GM21529 (cell line): ENCODE measurements around the gene WDPCP.
"Not testable (repeated sequence)": the region's sequence is repeated elsewhere in the genome, so short reads cannot be mapped to it uniquely, and the experiment has no call there.

Source experiments
- ATAC-seq: cut with Tn5 transposase; IDR thresholded peaks from one replicate; pipeline ENCODE4 v1.9.1; 2021; ENCODE audit not compliant: unreplicated experiment

WDPCP gene

GRCh38 chr2:63544017-63544627 is 44.2 kb downstream of the WDPCP start:
- ATAC-seq = no peak

GRCh38 chr2:63539416-63540162 is 48.7 kb downstream of the WDPCP start:
- no peak for ATAC-seq

- no peak for ATAC-seq
Observed at GRCh38 chr2:63538390-63538789, 49.9 kb downstream of the WDPCP start.

- no peak for ATAC-seq
Observed at GRCh38 chr2:63537306-63537705, 51.0 kb downstream of the WDPCP start.

- no peak for ATAC-seq
Observed at GRCh38 chr2:63530704-63531279, 57.5 kb downstream of the WDPCP start.

GRCh38 chr2:63525905-63526304 is 62.4 kb downstream of the WDPCP start:
- no peak for ATAC-seq

GRCh38 chr2:63522950-63523349 is 65.3 kb downstream of the WDPCP start:
- no peak for ATAC-seq

- ATAC-seq = no peak
Observed at GRCh38 chr2:63520793-63521192, 67.5 kb downstream of the WDPCP start.

- ATAC-seq = no peak
Observed at GRCh38 chr2:63514781-63515180, 73.5 kb downstream of the WDPCP start.

GRCh38 chr2:63514237-63514716 is 74.0 kb downstream of the WDPCP start:
- no peak for ATAC-seq

- ATAC-seq = no peak
Observed at GRCh38 chr2:63506320-63506719, 82.0 kb downstream of the WDPCP start.

- no peak for ATAC-seq
Observed at GRCh38 chr2:63503818-63504217, 84.5 kb downstream of the WDPCP start.

GRCh38 chr2:63500398-63500797 is 87.9 kb downstream of the WDPCP start:
- no peak for ATAC-seq

GRCh38 chr2:63497576-63497975 is 90.7 kb downstream of the WDPCP start:
- ATAC-seq = no peak

- ATAC-seq = no peak
Observed at GRCh38 chr2:63494968-63495367, 93.3 kb downstream of the WDPCP start.

GRCh38 chr2:63494100-63494499 is 94.2 kb downstream of the WDPCP start:
- ATAC-seq = no peak

GRCh38 chr2:63488118-63488713 is 100.1 kb downstream of the WDPCP start:
- ATAC-seq = no peak

- ATAC-seq = no peak
Observed at GRCh38 chr2:63486861-63487290, 101.4 kb downstream of the WDPCP start.

- no peak for ATAC-seq
Observed at GRCh38 chr2:63484901-63485300, 103.4 kb downstream of the WDPCP start.

GRCh38 chr2:63484481-63484880 is 103.8 kb downstream of the WDPCP start:
- ATAC-seq = no peak

- no peak for ATAC-seq
Observed at GRCh38 chr2:63477686-63478085, 110.6 kb downstream of the WDPCP start.

GRCh38 chr2:63469313-63469712 is 119.0 kb downstream of the WDPCP start:
- not testable (repeated sequence) for ATAC-seq
